ENCODE data around the gene RIPOR1.

The RIPOR1 gene

GRCh38 chr16:67517661-67518423 is 10.8 kb upstream of the RIPOR1 start:
- no peak for ATAC-seq
- TF ChIP-seq ARNTL (CRISPR knock-in tag; IDR thresholded peaks at IDR 0.05; ENCODE audit: borderline replicate concordance, low read depth) (no peak), ESRRG (CRISPR knock-in tag; IDR thresholded peaks at IDR 0.05) (no peak), PPARA (CRISPR knock-in tag; IDR thresholded peaks at IDR 0.05; ENCODE audit: borderline replicate concordance) (no peak), OSR1 (CRISPR knock-in tag; IDR thresholded peaks at IDR 0.05) (no peak), TCF4 (CRISPR knock-in tag; IDR thresholded peaks at IDR 0.05; ENCODE audit: borderline replicate concordance) (no peak), ZNF8 (CRISPR knock-in tag; IDR thresholded peaks at IDR 0.05) (no peak), CSRNP3 (CRISPR knock-in tag; IDR thresholded peaks at IDR 0.05) (no peak), ZNF70 (CRISPR knock-in tag; IDR thresholded peaks at IDR 0.05) (no peak), ISL1 (CRISPR knock-in tag; IDR thresholded peaks at IDR 0.05) (no peak), ZNF565 (CRISPR knock-in tag; conservative IDR thresholded peaks at IDR 0.05; ENCODE audit: low read depth) (no peak), ZC3H10 (CRISPR knock-in tag; IDR thresholded peaks at IDR 0.05) (no peak), CREB5 (CRISPR knock-in tag; IDR thresholded peaks at IDR 0.05; ENCODE audit: low read depth) (no peak), ZFP3 (CRISPR knock-in tag; IDR thresholded peaks at IDR 0.05) (no peak)

- no peak for TF ChIP-seq ZNF565 (CRISPR knock-in tag; conservative IDR thresholded peaks at IDR 0.05; ENCODE audit: low read depth)
- no peak for TF ChIP-seq TCF4 (CRISPR knock-in tag; IDR thresholded peaks at IDR 0.05; ENCODE audit: borderline replicate concordance)
- no peak for TF ChIP-seq CREB5 (CRISPR knock-in tag; IDR thresholded peaks at IDR 0.05; ENCODE audit: low read depth)
- TF ChIP-seq PATZ1 (CRISPR knock-in tag; IDR thresholded peaks at IDR 0.05; ENCODE audit: borderline replicate concordance): no peak
- TF ChIP-seq ARNTL (CRISPR knock-in tag; IDR thresholded peaks at IDR 0.05; ENCODE audit: borderline replicate concordance, low read depth): no peak
- ATAC-seq: no peak
Measured at GRCh38 chr16:67518676-67519075, 10.0 kb upstream of the RIPOR1 start.

GRCh38 chr16:67519242-67519641 is 9.4 kb upstream of the RIPOR1 start:
- no peak for ATAC-seq
- TF ChIP-seq ISL1 (CRISPR knock-in tag; IDR thresholded peaks at IDR 0.05): no peak
- no peak for TF ChIP-seq POU6F1 (CRISPR knock-in tag; IDR thresholded peaks at IDR 0.05; ENCODE audit: borderline replicate concordance, low read depth)
- TF ChIP-seq SNAI2 (CRISPR knock-in tag; IDR thresholded peaks at IDR 0.05): no peak
- TF ChIP-seq RARB (CRISPR knock-in tag; IDR thresholded peaks at IDR 0.05): no peak
- no peak for TF ChIP-seq PPARA (CRISPR knock-in tag; IDR thresholded peaks at IDR 0.05; ENCODE audit: borderline replicate concordance)
- TF ChIP-seq ZC3H10 (CRISPR knock-in tag; IDR thresholded peaks at IDR 0.05): no peak
- no peak for TF ChIP-seq OSR1 (CRISPR knock-in tag; IDR thresholded peaks at IDR 0.05)
- no peak for TF ChIP-seq CSRNP3 (CRISPR knock-in tag; IDR thresholded peaks at IDR 0.05)
- TF ChIP-seq TOX (CRISPR knock-in tag; IDR thresholded peaks at IDR 0.05; ENCODE audit: borderline replicate concordance): no peak
- TF ChIP-seq CSDC2 (CRISPR knock-in tag; IDR thresholded peaks at IDR 0.05): no peak
- no peak for TF ChIP-seq BACH2 (CRISPR knock-in tag; IDR thresholded peaks at IDR 0.05; ENCODE audit: borderline replicate concordance)
- TF ChIP-seq GLIS3 (CRISPR knock-in tag; IDR thresholded peaks at IDR 0.05): no peak
- TF ChIP-seq ZNF8 (CRISPR knock-in tag; IDR thresholded peaks at IDR 0.05): no peak
- TF ChIP-seq ARNTL (CRISPR knock-in tag; IDR thresholded peaks at IDR 0.05; ENCODE audit: borderline replicate concordance, low read depth): no peak
- no peak for TF ChIP-seq ZFP3 (CRISPR knock-in tag; IDR thresholded peaks at IDR 0.05)
- no peak for TF ChIP-seq ZNF565 (CRISPR knock-in tag; conservative IDR thresholded peaks at IDR 0.05; ENCODE audit: low read depth)
- no peak for TF ChIP-seq ZNF70 (CRISPR knock-in tag; IDR thresholded peaks at IDR 0.05)
- TF ChIP-seq CREB5 (CRISPR knock-in tag; IDR thresholded peaks at IDR 0.05; ENCODE audit: low read depth): no peak
- TF ChIP-seq PATZ1 (CRISPR knock-in tag; IDR thresholded peaks at IDR 0.05; ENCODE audit: borderline replicate concordance): no peak
- TF ChIP-seq ZFP30 (CRISPR knock-in tag; IDR thresholded peaks at IDR 0.05): no peak

All from SK-N-SH treated with all-trans-retinoic acid at 6 μM for 48 hours (cell line).